ENCODE measurements around the gene RUVBL2. TPM values are rescaled to one million over a fixed set of nuclear protein-coding genes. Genes with fewer than 3 reads are reported as not detected.
A peak's percentile ranks its signal among the peaks of the same experiment; 100 is the strongest.

RUVBL2 gene
- total and polyA plus RNA-seq, 2 of the 4 experiments (the other 2 are of a cell fraction) = 196 to 391 TPM

- Histone ChIP-seq H3K23ac (ENCODE audit: low read depth, low read length) (peak overlapping the region; percentile 99), H3K9ac (ENCODE audit: low read depth, low read length) (peak overlapping the region; percentile 60), H3K4ac (ENCODE audit: low read depth, low read length) (peak overlapping the region; percentile 99), H3K9me1 (ENCODE audit: insufficient read depth, low read length) (peaks cover 11% of the 10 kb centered on the region), H3K56ac (ENCODE audit: extremely low read depth, insufficient read depth, low read length) (peak overlapping the region; percentile 86), H3K9me3 (ENCODE audit: control insufficient read depth, insufficient read depth, low read length) (no peaks in the 10 kb centered on the region), H4K91ac (ENCODE audit: insufficient read depth, low read depth, low read length) (peak overlapping the region; percentile 98), H3K79me1 (ENCODE audit: low read depth in 1 of 2, low read length in 2 of 2) (peaks cover 0 to 64% of the 10 kb centered on the region in 2 experiments; a peak in 3 of 4 replicates), H3K4me3 (ENCODE audit: insufficient read depth, low read depth, low read length) (0 out of 2 replicates have a peak overlapping the region, but pooled peaks have one; percentile 2), H3K4me2 (ENCODE audit: low read depth, low read length) (peak overlapping the region; percentile 49), H2AFZ (replicated peaks; ENCODE audit: low read length, poor library complexity) (peak overlapping the region; percentile 82), H2BK15ac (ENCODE audit: low read depth, low read length) (peak overlapping the region; percentile 80), H3K14ac (replicated peaks; ENCODE audit: low read depth, low read length) (peak overlapping the region; percentile 98), H4K5ac (ENCODE audit: low read depth, low read length) (peak overlapping the region; percentile 95), H4K8ac (ENCODE audit: low read depth in 2 of 2, low read length in 2 of 2) (peak overlapping the region; percentile 63 to 92), H3K18ac (ENCODE audit: low read depth, low read length) (peak overlapping the region; percentile 96), H3K27me3 (ENCODE audit: control insufficient read depth, insufficient read depth, low read length) (no peaks in the 10 kb centered on the region), H3K27ac (ENCODE audit: insufficient read depth, low read length) (peak overlapping the region; percentile 96), H2BK120ac (ENCODE audit: low read depth, low read length) (peak overlapping the region; percentile 99), H4K20me1 (ENCODE audit: insufficient read depth, low read length) (peaks cover 39% of the 10 kb centered on the region), H2BK5ac (ENCODE audit: low read depth, low read length, poor library complexity, severe bottlenecking) (peak overlapping the region; percentile 99), H2AK5ac (ENCODE audit: low read depth, low read length) (peak overlapping the region; percentile 94), H3K36me3 (ENCODE audit: control insufficient read depth, insufficient read depth, low read length) (peaks cover 26% of the 10 kb centered on the region), H2BK20ac (ENCODE audit: low read depth, low read length) (peak overlapping the region; percentile 99), H3K4me1 (ENCODE audit: control insufficient read depth, insufficient read depth, low read length) (peaks cover 20% of the 10 kb centered on the region), H2AK9ac (replicated peaks; ENCODE audit: low read depth, low read length, poor library complexity) (peak overlapping the region; percentile 91)
- POLR2A ChIA-PET (ENCODE audit: unreplicated experiment) = interaction anchor here (0.6 to 1.3 kb wide), 6 partner anchors 10 to 120 kb away, joined by 3 to 8 read pairs (median 4); partner anchors contain the start of genes BAX, NUCB1 and PPP1R15A
- DNase-seq (peak; percentile 44), ATAC-seq (ENCODE audit: low read depth) (peak; percentile 0; the same call in 1 of the 2 replicates)
- CTCF ChIA-PET = interaction anchor here (0.7 to 1.3 kb wide), 2 partner anchors 29 to 46 kb away, joined by 3 read pairs; partner anchors contain the start of gene RUVBL2
- WGBS, 2 experiments (ENCODE audit: extremely low coverage in 2 of 2, insufficient read length in 1 of 2) = 49% methylated on average over 8 of the region's 19 CpGs; no CpG with 5 or more reads in 1 of the 2 experiments
- dilution Hi-C loops (cut with HindIII; ENCODE audit: low sequenced_read_pairs, unreplicated experiment) (no loop called here), in situ Hi-C loops (cut with MboI; ENCODE audit: low sequenced_read_pairs) (loop anchor here (5.0 to 10.0 kb wide), 2 partner anchors 72 to 320 kb away; partner anchors contain the start of gene CA11), intact Hi-C loops (cut with micrococcal nuclease) (loop anchor here (2.0 to 10.0 kb wide), 2 partner anchors 90 to 320 kb away; partner anchors contain the start of gene CA11)
- TF ChIP-seq NFE2L2 (IDR thresholded peaks at IDR 0.05; ENCODE audit: low read depth, low read length) (no peak), MXI1 (IDR thresholded peaks at IDR 0.05; ENCODE audit: borderline replicate concordance, low read depth, low read length) (no peak), CTCF (conservative IDR thresholded peaks at IDR 0.05; ENCODE audit: low read depth, low read length) (no peak), RFX5 (IDR thresholded peaks at IDR 0.05; ENCODE audit: low read depth, low read length) (no peak), ELK1 (IDR thresholded peaks at IDR 0.05; ENCODE audit: borderline replicate concordance, low read depth, low read length) (no peak), CHD1 (IDR thresholded peaks at IDR 0.05; ENCODE audit: low read depth, low read length) (no peak), RCOR1 (IDR thresholded peaks at IDR 0.05; ENCODE audit: insufficient replicate concordance, low read length) (no peak), BHLHE40 (IDR thresholded peaks at IDR 0.05; ENCODE audit: low read depth, low read length) (no peak), MAZ (IDR thresholded peaks at IDR 0.05; ENCODE audit: borderline replicate concordance, low read depth, low read length) (no peak), SMC3 (IDR thresholded peaks at IDR 0.05; ENCODE audit: low read depth, low read length) (no peak), CEBPB (IDR thresholded peaks at IDR 0.05; ENCODE audit: low read depth, low read length) (no peak), FOS (IDR thresholded peaks at IDR 0.05; ENCODE audit: low read depth, low read length) (no peak)
- BruUV-seq (replicated peaks) = no TSS peak
Observed at GRCh38 chr19:48964205-48965039, 29.3 kb upstream of the RUVBL2 start.

Data from IMR-90 (cell line).